IMR-90 (cell line): Measurements from ENCODE around the gene KRTAP12-4. TPM values are rescaled to one million over a fixed set of nuclear protein-coding genes. Genes with fewer than 3 reads are reported as not detected.
"Not testable (repeated sequence)": the region's sequence is repeated elsewhere in the genome, so short reads cannot be mapped to it uniquely, and the experiment has no call there.

Experiments used
- ATAC-seq: fragments of 200-7000 bp; cut with Tn5 transposase; 2 replicates; pipeline ENCODE4 v1.9.1; 2020; ENCODE audit warnings: low read depth, mild to moderate bottlenecking, moderate library complexity
- BruUV-seq: library from RNA; stranded (reverse); fragments of 400-500 nt; replicated peaks from 2 replicates; lab custom pipeline; 2021; lab: Mats Ljungman, UMichigan
- CTCF ChIA-PET: fragments of 300-600 bp; formaldehyde crosslinking; extraction: SDS; loops from one replicate; lab custom pipeline; 2021; ENCODE audit warnings: antibody characterized with exemption; lab: Yijun Ruan, JAX
- POLR2A ChIA-PET: fragments of 300-600 bp; sonication (Branson Sonifier 250); formaldehyde crosslinking; loops from one replicate; lab custom pipeline; 2022; ENCODE audit warnings: antibody characterized with exemption; ENCODE audit not compliant: unreplicated experiment; lab: Charles Lee
- DNase-seq: peaks from one replicate; pipeline ENCODE4 v3.0.0; 2013
- H2AFZ ChIP-seq: replicated peaks from 2 replicates; pipeline ENCODE3; 2013; ENCODE audit warnings: low read length, mild to moderate bottlenecking; ENCODE audit not compliant: poor library complexity
- H2AK5ac ChIP-seq: 2 replicates; pipeline ENCODE4 v1.6.1; 2013; ENCODE audit warnings: low read depth, low read length, inconsistent platforms
- H2AK9ac ChIP-seq: replicated peaks from 2 replicates; pipeline ENCODE3; 2013; ENCODE audit warnings: mild to moderate bottlenecking, low read depth, low read length, moderate library complexity; ENCODE audit not compliant: poor library complexity
- H2BK120ac ChIP-seq: 2 replicates; pipeline ENCODE4 v1.6.1; 2013; ENCODE audit warnings: low read depth, low read length, inconsistent platforms
- H2BK15ac ChIP-seq: 3 replicates; pipeline ENCODE4 v1.6.1; 2013; ENCODE audit warnings: low read depth, low read length, inconsistent platforms
- H2BK20ac ChIP-seq: 2 replicates; pipeline ENCODE4 v1.6.1; 2013; ENCODE audit warnings: low read depth, mild to moderate bottlenecking, inconsistent platforms, low read length, moderate library complexity
- H2BK5ac ChIP-seq: 2 replicates; pipeline ENCODE4 v1.6.1; 2013; ENCODE audit warnings: mild to moderate bottlenecking, low read depth, low read length, inconsistent platforms; ENCODE audit not compliant: poor library complexity, severe bottlenecking
- H3K14ac ChIP-seq: replicated peaks from 2 replicates; pipeline ENCODE4 v1.6.1; 2013; ENCODE audit warnings: low read depth, low read length, inconsistent platforms
- H3K18ac ChIP-seq: 2 replicates; pipeline ENCODE4 v1.6.1; 2013; ENCODE audit warnings: low read depth, low read length, control low read depth
- H3K23ac ChIP-seq: 2 replicates; pipeline ENCODE4 v1.6.1; 2013; ENCODE audit warnings: low read depth, low read length, inconsistent platforms
- H3K27ac ChIP-seq: 2 replicates; pipeline ENCODE4 v1.5.1; 2013; ENCODE audit warnings: mild to moderate bottlenecking, control low read depth, low read length; ENCODE audit not compliant: insufficient read depth
- H3K27me3 ChIP-seq: 2 replicates; pipeline ENCODE4 v1.6.1; 2013; ENCODE audit warnings: low read length; ENCODE audit not compliant: control insufficient read depth, insufficient read depth
- H3K36me3 ChIP-seq: 2 replicates; pipeline ENCODE4 v1.6.1; 2013; ENCODE audit warnings: low read length, mixed read lengths; ENCODE audit not compliant: control insufficient read depth, insufficient read depth
- H3K4ac ChIP-seq: 2 replicates; pipeline ENCODE4 v1.6.1; 2013; ENCODE audit warnings: low read depth, low read length, inconsistent platforms
- H3K4me1 ChIP-seq: 2 replicates; pipeline ENCODE4 v1.6.1; 2013; ENCODE audit warnings: low read length, mixed read lengths; ENCODE audit not compliant: control insufficient read depth, insufficient read depth
- H3K4me2 ChIP-seq: 2 replicates; pipeline ENCODE4 v1.6.1; 2013; ENCODE audit warnings: low read depth, mild to moderate bottlenecking, control low read depth, low read length, moderate library complexity
- H3K4me3 ChIP-seq: 2 replicates; pipeline ENCODE4 v1.5.1; 2013; ENCODE audit warnings: low read depth, mild to moderate bottlenecking, control low read depth, low read length, moderate library complexity; ENCODE audit not compliant: insufficient read depth
- H3K56ac ChIP-seq: 2 replicates; pipeline ENCODE4 v1.6.1; 2013; ENCODE audit warnings: low read length, inconsistent platforms; ENCODE audit not compliant: insufficient read depth; ENCODE audit errors: extremely low read depth
- H3K79me1 ChIP-seq, 2 experiments: 2 replicates each; pipeline ENCODE4 v1.6.1; 2013; ENCODE audit warnings: low read length in 2 of 2, inconsistent platforms in 1 of 2, low read depth in 1 of 2
- H3K9ac ChIP-seq: 2 replicates; pipeline ENCODE4 v1.6.1; 2013; ENCODE audit warnings: low read depth, low read length, control low read depth
- H3K9me1 ChIP-seq: 2 replicates; pipeline ENCODE4 v1.6.1; 2013; ENCODE audit warnings: low read length, inconsistent platforms; ENCODE audit not compliant: insufficient read depth
- H3K9me3 ChIP-seq: 2 replicates; pipeline ENCODE4 v1.6.1; 2013; ENCODE audit warnings: low read length; ENCODE audit not compliant: control insufficient read depth, insufficient read depth
- H4K20me1 ChIP-seq: 2 replicates; pipeline ENCODE4 v1.6.1; 2013; ENCODE audit warnings: low read length, inconsistent platforms; ENCODE audit not compliant: insufficient read depth
- H4K5ac ChIP-seq: 2 replicates; pipeline ENCODE4 v1.6.1; 2013; ENCODE audit warnings: mild to moderate bottlenecking, low read depth, low read length, control low read depth
- H4K8ac ChIP-seq, 2 experiments: 2 replicates each; pipeline ENCODE4 v1.6.1; 2013; ENCODE audit warnings: low read depth in 2 of 2, low read length in 2 of 2, control low read depth in 1 of 2, inconsistent platforms in 1 of 2
- H4K91ac ChIP-seq: 2 replicates; pipeline ENCODE4 v1.6.1; 2013; ENCODE audit warnings: low read depth, low read length, inconsistent platforms; ENCODE audit not compliant: insufficient read depth
- whole genome bisulfite sequencing, 2 experiments: methylation state at CpG; one replicate each; pipeline versions ENCODE4 v1.1.5 to v1.1.7; 2013; ENCODE audit warnings: missing lambda C conversion rate in 2 of 2; ENCODE audit not compliant: insufficient read length in 1 of 2; ENCODE audit errors: extremely low coverage in 2 of 2; 5-methylcytosine and 5-hydroxymethylcytosine counted together
- dilution Hi-C: fragments of 300-500 bp; cut with HindIII; formaldehyde crosslinking; loops from one replicate; pipeline ENCODE4 v1.14.3; 2018; ENCODE audit warnings: low sequenced_read_pairs; ENCODE audit not compliant: unreplicated experiment
- in situ Hi-C: fragments of 300-500 bp; cut with MboI; formaldehyde crosslinking; loops from 3 replicates; pipeline ENCODE4 v1.14.3; 2019; ENCODE audit warnings: low sequenced_read_pairs, inconsistent platforms, mixed read lengths
- intact Hi-C: fragments of 100-400 bp; cut with micrococcal nuclease; formaldehyde crosslinking; loops from 2 replicates; pipeline ENCODE4 v1.10.0; 2022
- polyA plus RNA-seq, 3 experiments: library from polyadenylated mRNA; depleted of rRNA; stranded (reverse); fragments of >200 nt; gene quantifications; 2 replicates each; pipeline ENCODE4 v1.2.3, GENCODE V29; 2012; ENCODE audit warnings: low replicate concordance in 1 of 3
- total RNA-seq: library from RNA; depleted of rRNA; stranded (reverse); fragments of >200 nt; gene quantifications from 2 replicates; pipeline ENCODE4 v1.2.3, GENCODE V29; 2012

The KRTAP12-4 gene
- total and polyA plus RNA-seq, 2 of the 4 experiments (the other 2 are of a cell fraction): not detected

DNA sequence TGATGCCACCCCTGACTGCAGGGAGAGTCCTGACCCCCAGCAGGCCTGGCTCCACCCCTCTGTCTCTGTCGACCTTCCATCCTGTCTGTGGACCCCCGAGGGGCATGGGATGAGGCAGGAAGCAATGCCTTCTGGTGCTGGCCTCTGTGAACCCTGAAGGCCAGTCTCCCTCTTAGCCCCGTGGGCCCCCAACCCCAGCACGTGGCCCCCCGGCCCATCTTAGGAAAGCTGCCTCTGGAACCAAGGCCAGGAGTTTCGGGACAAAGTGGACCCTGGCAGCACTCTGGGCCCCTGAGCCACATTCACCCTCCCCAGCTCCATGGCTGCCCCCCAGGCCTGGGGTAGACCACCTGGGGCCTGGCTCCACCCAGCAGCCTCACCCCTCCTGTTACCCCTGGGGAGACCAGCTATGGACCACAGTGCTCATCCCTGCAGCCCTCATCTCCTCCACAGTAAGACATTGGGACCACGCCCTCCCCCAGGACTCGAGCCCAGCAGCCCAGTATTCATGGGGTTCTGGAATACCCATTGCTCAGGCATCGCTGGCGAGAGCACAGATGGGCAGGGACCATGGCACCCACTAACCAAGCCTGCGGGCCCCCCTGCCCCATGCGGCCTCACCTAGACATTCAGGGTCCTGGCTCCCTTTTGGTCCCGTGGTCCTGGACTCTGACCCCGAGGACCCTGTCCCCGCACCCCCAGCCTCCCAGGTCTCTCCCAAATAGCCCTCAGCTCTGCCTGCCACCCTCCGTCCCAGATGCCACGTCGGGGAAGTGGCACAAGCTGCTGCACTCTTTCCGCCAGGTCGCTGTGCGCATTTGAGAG is 15.7 kb downstream of the KRTAP12-4 start:
- H2BK5ac ChIP-seq, H3K4me2 ChIP-seq, H4K91ac ChIP-seq, ATAC-seq, H4K5ac ChIP-seq, H3K9me3 ChIP-seq, dilution Hi-C loops, H3K56ac ChIP-seq, H3K14ac ChIP-seq, H3K4ac ChIP-seq, CTCF ChIA-PET, H3K23ac ChIP-seq, H3K9me1 ChIP-seq, DNase-seq, H3K27ac ChIP-seq, H4K20me1 ChIP-seq, H3K18ac ChIP-seq, H2AK5ac ChIP-seq, H3K79me1 ChIP-seq, H2BK120ac ChIP-seq, intact Hi-C loops, H2BK20ac ChIP-seq, H3K27me3 ChIP-seq, H2AFZ ChIP-seq, in situ Hi-C loops, H3K4me1 ChIP-seq, H3K9ac ChIP-seq, H2AK9ac ChIP-seq, POLR2A ChIA-PET, H2BK15ac ChIP-seq, H4K8ac ChIP-seq, BruUV-seq, H3K36me3 ChIP-seq, H3K4me3 ChIP-seq: not testable (repeated sequence)
- 82% methylated on average over 9 of the region's 21 CpGs; no CpG with 5 or more reads in 1 of the 2 experiments for WGBS, 2 experiments

DNA sequence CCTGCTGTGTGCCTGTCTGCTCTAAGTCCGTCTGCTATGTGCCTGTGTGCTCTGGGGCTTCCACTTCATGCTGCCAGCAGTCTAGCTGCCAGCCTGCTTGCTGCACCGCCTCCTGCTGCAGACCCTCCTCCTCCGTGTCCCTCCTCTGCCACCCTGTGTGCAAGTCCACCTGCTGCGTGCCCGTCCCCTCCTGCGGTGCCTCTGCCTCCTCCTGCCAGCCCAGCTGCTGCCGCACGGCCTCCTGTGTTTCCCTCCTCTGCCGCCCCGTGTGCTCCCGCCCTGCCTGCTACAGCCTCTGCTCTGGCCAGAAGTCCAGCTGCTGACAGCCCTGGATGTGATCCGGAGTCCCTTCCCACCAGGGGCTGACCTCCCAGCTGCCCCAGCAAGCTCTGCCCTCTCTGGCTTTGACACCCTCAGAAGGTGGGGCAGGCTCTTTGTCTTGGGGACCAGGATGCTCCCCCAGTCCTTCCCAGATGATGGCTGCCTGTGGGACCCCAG is 16.6 kb downstream of the KRTAP12-4 start:
- H4K5ac ChIP-seq, H3K27me3 ChIP-seq, dilution Hi-C loops, CTCF ChIA-PET, H3K4ac ChIP-seq, H4K91ac ChIP-seq, H2BK5ac ChIP-seq, H3K9ac ChIP-seq, H3K4me2 ChIP-seq, BruUV-seq, H3K23ac ChIP-seq, H3K4me1 ChIP-seq, H3K36me3 ChIP-seq, POLR2A ChIA-PET, H3K27ac ChIP-seq, DNase-seq, H2AK5ac ChIP-seq, H2AK9ac ChIP-seq, H2BK120ac ChIP-seq, intact Hi-C loops, H2BK20ac ChIP-seq, in situ Hi-C loops, H4K8ac ChIP-seq, H3K18ac ChIP-seq, H2BK15ac ChIP-seq, H3K79me1 ChIP-seq, H3K14ac ChIP-seq, H3K4me3 ChIP-seq, H4K20me1 ChIP-seq, H2AFZ ChIP-seq, H3K56ac ChIP-seq, H3K9me3 ChIP-seq, H3K9me1 ChIP-seq, ATAC-seq: not testable (repeated sequence)
- 54% methylated on average over 2 of the region's 12 CpGs; no CpG with 5 or more reads in 1 of the 2 experiments for WGBS, 2 experiments
